HG02642 (cell line): ENCODE measurements around the gene DLGAP1.
A peak's percentile ranks its signal among the peaks of the same experiment; 100 is the strongest.
"Not testable (repeated sequence)": the region's sequence is repeated elsewhere in the genome, so short reads cannot be mapped to it uniquely, and the experiment has no call there.

Source experiments
- ATAC-seq: cut with Tn5 transposase; IDR thresholded peaks from one replicate; pipeline ENCODE4 v1.9.1; 2021; ENCODE audit warnings: mild to moderate bottlenecking; ENCODE audit not compliant: unreplicated experiment, poor library complexity

DLGAP1 gene

GRCh38 chr18:3604498-3605408 lies 850.4 kb downstream of the DLGAP1 start:
- peak; percentile 86 for ATAC-seq

- ATAC-seq: no peak
Observed at GRCh38 chr18:3604235-3604497, 850.9 kb downstream of the DLGAP1 start.

- no peak for ATAC-seq
Observed at GRCh38 chr18:3603421-3604234, 851.5 kb downstream of the DLGAP1 start.

GRCh38 chr18:3601106-3601755 lies 853.9 kb downstream of the DLGAP1 start:
- ATAC-seq: not testable (repeated sequence)

GRCh38 chr18:3599861-3600260 lies 855.2 kb downstream of the DLGAP1 start:
- no peak for ATAC-seq

GRCh38 chr18:3599195-3599594 lies 855.9 kb downstream of the DLGAP1 start:
- ATAC-seq: no peak

GRCh38 chr18:3598581-3598980 lies 856.5 kb downstream of the DLGAP1 start:
- no peak for ATAC-seq

- no peak for ATAC-seq
Observed at GRCh38 chr18:3597409-3598357, 857.4 kb downstream of the DLGAP1 start.

- peak; percentile 30 for ATAC-seq
Observed at GRCh38 chr18:3596637-3597384, 858.3 kb downstream of the DLGAP1 start.

- ATAC-seq: no peak
Observed at GRCh38 chr18:3596324-3596636, 858.8 kb downstream of the DLGAP1 start.

- peak; percentile 54 for ATAC-seq
Observed at GRCh38 chr18:3595369-3596273, 859.5 kb downstream of the DLGAP1 start.

- ATAC-seq: no peak
Observed at GRCh38 chr18:3594760-3595368, 860.2 kb downstream of the DLGAP1 start.

GRCh38 chr18:3593904-3594759 lies 861.0 kb downstream of the DLGAP1 start:
- peak; percentile 64 for ATAC-seq

GRCh38 chr18:3593381-3593903 lies 861.7 kb downstream of the DLGAP1 start:
- ATAC-seq: peak; percentile 4

GRCh38 chr18:3592864-3593263 lies 862.2 kb downstream of the DLGAP1 start:
- ATAC-seq: no peak

- no peak for ATAC-seq
Observed at GRCh38 chr18:3590096-3590630, 864.9 kb downstream of the DLGAP1 start.
